GM21576 (cell line): Measurements from ENCODE around the gene SH2D3C.

Source experiments
- ATAC-seq: cut with Tn5 transposase; IDR thresholded peaks from one replicate; pipeline ENCODE4 v1.9.1; 2021; ENCODE audit warnings: mild to moderate bottlenecking, moderate library complexity; ENCODE audit not compliant: unreplicated experiment

SH2D3C gene

GRCh38 chr9:127722055-127722745 is 56.3 kb downstream of the SH2D3C start:
- ATAC-seq, result no peak

GRCh38 chr9:127721391-127721821 is 57.1 kb downstream of the SH2D3C start:
- ATAC-seq, result no peak

- no peak for ATAC-seq
These were observed 57.6 kb downstream of the SH2D3C start for GRCh38 chr9:127720865-127721227.

DNA sequence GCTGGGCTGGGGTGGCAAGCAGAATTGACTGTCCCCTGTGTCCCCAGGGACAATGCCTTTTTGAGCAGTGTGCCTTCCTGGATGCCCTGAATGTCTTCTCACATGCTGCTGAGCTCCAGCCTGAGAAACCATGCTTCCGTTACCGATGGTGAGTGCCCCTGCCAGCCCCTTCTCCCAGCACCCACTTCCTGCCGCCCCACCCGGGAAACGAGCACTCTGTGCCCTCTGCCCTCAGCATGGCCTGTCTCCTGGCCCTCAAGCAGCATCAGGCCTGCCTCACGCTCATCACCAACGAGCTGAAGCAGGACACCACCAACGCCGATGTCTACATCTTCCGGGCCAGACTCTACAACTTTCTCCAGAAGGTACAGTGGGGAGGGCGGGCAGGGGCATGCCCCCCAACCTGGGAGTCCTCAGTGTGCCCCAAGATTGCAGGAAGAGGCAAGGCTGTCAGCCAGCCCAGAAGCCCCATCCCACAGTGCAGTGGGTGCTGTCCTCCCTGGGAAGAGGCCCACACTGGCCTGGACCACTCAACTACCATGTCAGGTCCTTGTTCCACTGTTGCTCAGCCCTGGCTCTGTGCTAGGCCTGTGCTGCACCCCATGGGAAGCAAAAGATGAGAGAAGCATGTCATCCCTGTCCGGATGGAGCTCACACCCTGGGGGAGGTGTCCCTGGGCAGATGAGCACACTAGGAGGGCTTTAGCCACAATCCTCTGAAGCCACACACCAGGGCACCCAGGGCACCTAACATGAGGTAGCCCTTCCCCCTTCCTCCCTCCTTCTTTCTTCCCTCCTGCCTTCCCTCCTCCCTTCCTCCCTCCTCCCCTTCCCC is 58.2 kb downstream of the SH2D3C start:
- no peak for ATAC-seq

DNA sequence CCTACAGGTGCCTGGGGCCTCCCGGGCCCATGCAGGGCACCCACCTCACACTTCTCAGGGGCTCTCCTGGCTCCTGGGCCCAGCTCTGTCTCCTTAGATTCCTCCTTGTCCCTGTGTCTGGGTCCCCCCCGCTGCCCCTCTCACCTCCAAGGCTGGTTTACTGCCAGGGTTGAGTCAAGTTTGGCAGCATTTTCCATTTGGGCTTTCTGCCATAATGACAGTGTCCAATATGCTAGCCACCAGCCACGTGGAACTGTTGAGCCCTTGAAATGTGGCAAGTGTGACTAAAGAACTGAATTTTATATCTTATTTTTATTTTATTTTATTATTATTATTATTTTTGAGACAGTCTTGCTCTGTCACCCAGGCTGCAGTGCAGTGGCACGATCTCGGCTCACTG is 60.7 kb downstream of the SH2D3C start:
- ATAC-seq, result no peak

GRCh38 chr9:127716412-127716811 is 62.1 kb downstream of the SH2D3C start:
- ATAC-seq, result no peak

GRCh38 chr9:127715470-127716337 is 62.8 kb downstream of the SH2D3C start, which contains the start of the genes PTRH1 and TTC16:
PTRH1 (minus strand) TSS chr9:127715663; CDS start chr9:127715639, 24 bp downstream.
TTC16 (plus strand) TSS chr9:127716079; CDS start chr9:127716146, 67 bp downstream.
- ATAC-seq, result peak; percentile 79

DNA sequence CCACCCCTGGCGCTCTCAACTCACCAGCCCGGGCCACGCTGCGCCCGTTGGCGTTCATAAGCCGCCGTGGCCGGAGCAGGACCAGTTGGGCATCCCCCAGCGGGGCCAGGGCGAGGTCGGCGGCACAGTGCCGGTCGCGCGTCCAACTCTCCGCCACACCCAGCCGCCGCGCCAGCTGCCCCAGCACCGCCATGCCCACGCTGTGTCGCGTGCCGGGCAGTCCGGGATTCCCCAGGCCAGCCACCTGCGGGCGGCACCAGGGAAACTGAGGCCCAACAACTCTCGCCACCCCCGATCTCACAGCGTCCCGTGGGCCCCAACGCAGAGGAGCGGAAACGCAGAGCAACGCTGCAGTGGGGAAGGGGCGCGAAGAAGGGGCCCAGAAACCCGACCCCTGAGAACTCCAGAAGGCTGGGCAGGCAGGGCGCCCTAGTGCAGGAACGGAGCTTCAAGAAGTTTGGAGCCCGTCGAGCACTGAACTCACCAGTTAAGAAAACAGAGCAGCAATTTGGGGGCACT is 63.5 kb downstream of the SH2D3C start:
- ATAC-seq, result no peak

DNA sequence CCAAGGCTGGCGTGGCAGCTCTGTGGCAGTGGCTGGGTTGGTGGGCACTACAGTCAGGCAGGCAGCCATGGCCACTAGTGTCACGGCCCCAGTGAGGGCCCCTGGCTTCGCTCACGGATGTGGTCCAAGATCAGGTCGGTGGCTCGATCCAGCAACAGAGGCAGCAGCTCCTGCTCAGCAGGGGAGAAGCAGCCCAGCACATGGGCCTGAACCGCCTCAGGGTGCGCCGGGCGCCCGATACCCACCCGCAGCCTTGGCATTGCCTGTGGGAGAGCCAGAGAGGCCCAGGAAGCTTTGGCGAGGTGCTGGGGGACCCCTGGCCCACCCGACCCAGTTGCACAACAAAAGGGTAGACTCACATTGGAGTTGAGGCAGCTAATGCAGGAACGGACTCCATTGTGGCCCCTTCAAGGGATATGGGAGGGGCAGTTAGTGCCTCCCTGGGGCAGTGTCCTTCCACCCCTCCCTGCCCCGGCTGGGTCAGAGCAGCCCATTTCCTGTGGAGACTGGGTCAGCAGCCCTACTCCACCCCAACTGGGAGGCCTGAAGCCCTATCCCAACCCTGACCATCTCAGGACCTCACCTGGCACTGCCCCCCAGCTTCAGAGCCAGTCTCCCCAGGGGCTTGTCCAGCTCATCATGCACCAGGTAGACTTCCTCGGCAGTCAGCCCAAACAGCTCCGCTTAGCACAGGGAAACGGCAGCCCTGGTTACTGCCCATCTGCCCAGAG is 64.3 kb downstream of the SH2D3C start:
- ATAC-seq, result no peak

DNA sequence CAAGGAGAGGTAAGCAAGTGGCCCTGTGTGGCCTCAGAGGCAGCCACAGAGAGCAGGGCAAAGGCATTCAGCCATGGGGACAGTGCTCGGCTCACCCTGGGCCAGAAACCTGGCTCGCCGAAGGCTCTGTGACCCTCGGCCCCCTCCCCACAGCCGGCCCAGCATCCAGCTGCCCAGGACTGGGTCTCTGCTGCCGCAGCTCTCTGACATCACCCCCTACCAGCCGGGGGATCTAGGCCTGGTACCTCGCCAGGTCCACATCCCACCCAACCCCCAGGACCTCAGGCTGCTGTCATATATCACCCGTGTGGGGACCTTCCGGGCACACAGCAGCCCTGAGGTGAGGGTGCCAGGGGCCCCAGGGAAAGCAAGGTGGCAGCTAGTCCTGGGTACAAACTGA is 65.6 kb downstream of the SH2D3C start:
- no peak for ATAC-seq

- no peak for ATAC-seq
These were observed 66.1 kb downstream of the SH2D3C start for GRCh38 chr9:127712371-127712770.

GRCh38 chr9:127711831-127712274 is 66.6 kb downstream of the SH2D3C start:
- ATAC-seq, result no peak

DNA sequence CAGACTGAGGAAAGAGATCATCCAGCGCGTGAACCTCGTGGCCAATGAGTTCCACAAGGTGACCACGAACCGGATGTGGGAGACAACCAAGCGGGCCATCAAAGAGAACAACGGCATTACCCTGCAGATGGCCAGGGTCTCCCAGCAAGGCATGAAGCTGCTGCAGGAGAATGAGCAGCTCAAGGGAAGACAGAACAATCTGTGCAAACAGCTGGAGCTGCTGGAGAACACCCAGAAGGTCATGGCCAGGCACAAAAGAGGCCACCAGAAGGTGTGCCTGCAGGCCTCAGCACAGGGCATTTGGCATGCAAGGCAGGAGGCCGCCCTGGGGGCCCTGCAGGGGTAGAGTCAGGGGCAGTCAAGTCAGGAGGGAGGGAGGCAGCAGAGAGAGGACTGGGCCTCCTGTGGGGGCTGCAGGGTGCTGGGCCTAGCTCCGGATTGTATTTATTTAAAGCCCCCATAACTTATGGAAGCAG is 67.2 kb downstream of the SH2D3C start:
- no peak for ATAC-seq

DNA sequence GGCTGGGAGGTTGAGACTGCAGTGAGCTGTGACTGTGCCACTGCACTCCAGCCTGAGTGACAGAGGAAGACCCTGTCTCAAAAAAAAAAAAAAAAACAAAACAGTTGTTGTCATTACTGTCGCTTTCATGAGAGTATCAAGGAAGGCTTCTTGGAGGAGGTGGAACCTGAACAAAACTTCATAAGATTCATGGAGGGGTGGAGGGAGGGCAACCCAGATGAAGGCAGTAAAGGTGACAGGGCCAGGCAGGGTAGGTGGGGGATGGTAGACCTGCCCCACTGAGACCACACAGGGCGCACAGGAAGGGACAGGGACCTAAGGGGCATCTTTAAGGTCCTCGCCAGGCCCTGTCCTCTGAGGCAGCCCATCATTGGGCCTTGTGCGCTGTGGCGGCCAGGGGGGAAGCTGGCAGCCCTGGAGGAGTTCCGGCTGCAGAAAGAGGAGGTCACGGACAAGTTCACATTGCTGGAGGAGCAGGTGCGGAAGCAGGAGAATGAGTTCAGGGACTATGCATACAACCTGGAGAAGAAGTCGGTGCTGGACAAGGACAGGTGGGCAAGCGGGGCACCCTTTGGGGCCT is 68.2 kb downstream of the SH2D3C start:
- ATAC-seq, result no peak

- no peak for ATAC-seq
These were observed 69.4 kb downstream of the SH2D3C start for GRCh38 chr9:127708952-127709587.

- ATAC-seq, result no peak
These were observed 70.7 kb downstream of the SH2D3C start for GRCh38 chr9:127707766-127708165.

- ATAC-seq, result no peak
These were observed 71.6 kb downstream of the SH2D3C start, which contains the start of gene CFAP157 for GRCh38 chr9:127706836-127707241. CFAP157 (plus strand) TSS chr9:127706988; CDS start chr9:127707032, 44 bp downstream.

DNA sequence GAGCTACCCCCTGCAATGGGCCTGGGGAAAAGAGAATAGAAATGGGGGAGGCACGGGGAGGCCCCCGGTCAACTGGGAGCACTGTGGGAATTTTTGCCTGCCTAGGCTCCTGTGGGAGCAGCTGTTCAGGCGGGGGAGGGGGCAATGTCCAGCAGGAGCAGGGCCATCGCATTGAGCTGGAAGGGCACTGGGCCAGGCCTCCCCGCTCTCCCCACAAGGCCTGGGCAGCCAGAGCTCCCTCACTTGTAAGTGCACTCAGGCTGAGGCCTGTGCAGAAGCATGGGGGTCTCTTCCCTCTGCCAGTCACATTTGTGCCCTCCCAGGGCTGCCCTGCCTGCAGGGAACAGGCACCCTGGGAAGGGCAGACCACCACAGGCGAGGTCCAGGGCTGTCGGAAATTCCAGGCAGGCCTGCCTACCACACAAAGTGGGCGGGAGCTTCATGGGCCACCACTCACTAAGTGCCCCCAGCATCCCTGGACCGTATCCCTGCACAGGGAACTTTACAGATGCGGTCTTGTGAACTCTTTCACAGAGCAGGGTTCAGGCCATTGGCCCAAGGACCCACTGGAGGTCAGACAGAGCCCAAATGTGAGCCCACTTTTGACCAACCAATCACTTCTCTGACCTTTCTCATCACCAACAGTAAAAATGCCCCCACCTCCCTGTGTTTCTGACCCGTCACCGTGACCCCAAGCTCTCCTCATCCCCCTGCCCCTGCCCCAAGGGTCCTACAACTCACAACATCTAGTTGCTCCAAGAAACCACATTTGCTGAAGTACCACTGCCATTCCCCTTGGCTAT is 72.7 kb downstream of the SH2D3C start:
- ATAC-seq, result no peak
